Ovary (tissue), 9 donors: ENCODE measurements around the gene COX6A2. TPM values are rescaled to one million over a fixed set of nuclear protein-coding genes. Genes with fewer than 3 reads are reported as not detected.

Experiments
- DNase-seq, 5 donors: peaks; one replicate each; pipeline ENCODE4 v3.0.0-alpha.2; 2019 to 2020
- H3K27ac ChIP-seq, 2 donors: fragments of 200-600 bp; one replicate each; pipeline versions ENCODE4 v1.5.1 to v1.8.0; 2019 to 2022
- H3K27me3 ChIP-seq: fragments of 200-600 bp; one replicate; pipeline ENCODE4 v1.8.0; 2022
- H3K36me3 ChIP-seq: fragments of 200-600 bp; sonication (generic); one replicate; pipeline ENCODE4 v1.5.1; 2019
- H3K4me1 ChIP-seq: one replicate; pipeline ENCODE4 v1.8.1; 2013; ENCODE audit warnings: mild to moderate bottlenecking, moderate library complexity; ENCODE audit not compliant: insufficient read depth
- H3K4me3 ChIP-seq: fragments of 200-600 bp; sonication (generic); one replicate; pipeline ENCODE4 v1.5.1; 2017
- H3K9me3 ChIP-seq, 2 donors: fragments of 200-600 bp in 1 of 2; sonication (generic) in 1 of 2; one replicate each; pipeline versions ENCODE4 v1.5.1 to v1.8.1; 2013 to 2019; ENCODE audit warnings: mild to moderate bottlenecking in 1 of 2, moderate library complexity in 1 of 2
- EP300 ChIP-seq: sonication (generic); formaldehyde crosslinking; IDR thresholded peaks from one replicate; pipeline ENCODE4 v1.6.1; 2017; ENCODE audit warnings: antibody characterized with exemption
- POLR2A ChIP-seq: fragments of 450-650 bp; IDR thresholded peaks from one replicate; pipeline ENCODE4 v1.6.1; 2017; ENCODE audit warnings: antibody characterized with exemption, mild to moderate bottlenecking, moderate library complexity
- WGBS, 3 donors: extraction: QIAGEN DNeasy Blood & Tissue Kit in 1 of 3; methylation state at CpG; one replicate each; pipeline versions ENCODE4 v1.1.5 to v1.1.7; 2013 to 2017; 5-methylcytosine and 5-hydroxymethylcytosine counted together
- intact Hi-C, 4 donors: fragments of 100-400 bp; cut with DNase I; formaldehyde crosslinking; loops; one replicate each; pipeline versions ENCODE4 v1.11.0 to v1.15.1; 2022 to 2023
- polyA plus RNA-seq, 2 donors: library from polyadenylated mRNA; stranded (reverse); fragments of 200-250 nt in 1 of 2; fragments of 350-450 nt in 1 of 2; fragmentation: Illumina TruSeq in 1 of 2; extraction: RNeasy Lipid Tissue Mini Kit (QIAGEN cat#74804) in 1 of 2; gene quantifications; one replicate each; pipeline ENCODE4 v1.2.3, GENCODE V29; 2013 to 2014
- total RNA-seq, 7 donors: library from RNA; depleted of rRNA in 2 of 7; stranded (reverse); fragments of >200 nt in 2 of 7; fragmentation: NEBNext Ultra II Directional in 3 of 7; extraction: Animal tissue kit (Norgen Biotek cat#: 25700) in 3 of 7; gene quantifications; one replicate each; pipeline versions ENCODE4 v1.1.0 to v1.2.4, GENCODE V29; 2016 to 2023
- TF ChIP-seq, protein P1 (sequence below), 3 donors: fragments of 450-650 bp in 2 of 3; fragments of 200-600 bp in 1 of 3; IDR thresholded peaks; one replicate each; pipeline versions ENCODE4 v1.5.1 to v1.8.0; 2016 to 2022; ENCODE audit warnings: antibody characterized with exemption in 3 of 3, mild to moderate bottlenecking in 1 of 3
- donor health status: DM: no; HTN: no; CAD: no; lungs with moderate emphysema.
- donor health status: DM: no; HTN: no; CAD: no.
- donor health status: Bipolar disorder and iron deficiency.
- donor health status: DM: yes; HTN: yes; CAD: no.
- donor health status: DM: no; HTN: no; CAD: no.
- donor health status: DM: yes; HTN: yes; CAD: no.

Gene COX6A2
- total and polyA plus RNA-seq, 9 donors: 1.2 TPM; not detected in 8

DNA sequence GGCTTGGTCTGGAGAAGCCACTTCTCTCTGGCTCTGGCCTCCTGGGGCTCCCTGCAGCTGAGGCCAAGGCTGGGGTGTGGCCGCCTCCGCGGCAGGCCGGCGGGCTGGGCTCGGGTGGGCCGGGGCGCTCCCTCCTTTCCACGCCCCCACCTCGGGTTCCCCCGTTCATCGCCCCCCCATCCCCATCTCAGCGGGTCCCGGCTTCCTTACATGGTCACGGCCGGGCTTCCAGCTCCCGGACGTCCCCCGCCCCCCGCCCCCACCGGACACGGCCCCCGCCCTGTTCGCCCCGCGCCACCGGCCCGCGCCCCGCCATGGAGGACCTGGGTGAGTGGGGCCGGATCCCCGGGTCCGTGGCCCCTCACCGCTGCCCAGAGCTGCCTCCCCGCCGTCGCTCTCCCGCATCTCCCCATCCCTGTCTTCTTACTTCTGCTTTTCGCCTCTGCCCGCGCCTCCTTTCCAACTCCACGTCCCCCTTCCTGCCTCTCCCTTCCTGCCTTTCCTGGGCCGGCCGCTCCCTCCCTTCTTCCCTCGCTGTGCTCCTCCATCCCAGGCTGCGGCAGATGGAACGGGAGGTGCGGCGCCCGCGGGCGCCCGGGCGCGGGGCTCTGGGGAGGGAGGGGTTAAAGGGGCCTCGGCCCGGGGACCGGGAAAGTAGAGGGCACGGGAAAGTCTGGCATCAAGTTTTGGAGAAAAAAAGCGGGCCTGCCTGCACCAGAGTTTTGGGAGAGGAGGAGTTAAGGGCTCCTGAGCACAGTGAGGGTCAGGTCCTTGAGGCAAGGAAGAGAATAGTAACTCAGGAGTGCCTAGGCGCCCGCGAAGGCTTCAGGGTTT, 43.9 kb upstream of the COX6A2 start, which contains the start of gene TGFB1I1:
TGFB1I1 (plus strand) TSS at position 278 of the 834 bp plus-strand sequence; CDS start at position 315, 37 bp downstream.
- Histone ChIP-seq H3K4me1 (peaks cover 6% of the 10 kb centered on the region), H3K27ac (peak within 1 kb of the TSS; percentile 87 to 95), H3K36me3 (no peaks in the 10 kb centered on the region), H3K9me3 (no peaks in the 10 kb centered on the region), H3K27me3 (no peaks in the 10 kb centered on the region), H3K4me3 (peak within 1 kb of the TSS; percentile 61)
- intact Hi-C loops: no loop called here
- DNase-seq: peak; percentile 83 to 89 (median 86)
- 0 to 1% (median 0%) methylated on average over 35 to 63 of the region's 63 CpGs for WGBS, 3 donors
- TF ChIP-seq, protein P1, sequence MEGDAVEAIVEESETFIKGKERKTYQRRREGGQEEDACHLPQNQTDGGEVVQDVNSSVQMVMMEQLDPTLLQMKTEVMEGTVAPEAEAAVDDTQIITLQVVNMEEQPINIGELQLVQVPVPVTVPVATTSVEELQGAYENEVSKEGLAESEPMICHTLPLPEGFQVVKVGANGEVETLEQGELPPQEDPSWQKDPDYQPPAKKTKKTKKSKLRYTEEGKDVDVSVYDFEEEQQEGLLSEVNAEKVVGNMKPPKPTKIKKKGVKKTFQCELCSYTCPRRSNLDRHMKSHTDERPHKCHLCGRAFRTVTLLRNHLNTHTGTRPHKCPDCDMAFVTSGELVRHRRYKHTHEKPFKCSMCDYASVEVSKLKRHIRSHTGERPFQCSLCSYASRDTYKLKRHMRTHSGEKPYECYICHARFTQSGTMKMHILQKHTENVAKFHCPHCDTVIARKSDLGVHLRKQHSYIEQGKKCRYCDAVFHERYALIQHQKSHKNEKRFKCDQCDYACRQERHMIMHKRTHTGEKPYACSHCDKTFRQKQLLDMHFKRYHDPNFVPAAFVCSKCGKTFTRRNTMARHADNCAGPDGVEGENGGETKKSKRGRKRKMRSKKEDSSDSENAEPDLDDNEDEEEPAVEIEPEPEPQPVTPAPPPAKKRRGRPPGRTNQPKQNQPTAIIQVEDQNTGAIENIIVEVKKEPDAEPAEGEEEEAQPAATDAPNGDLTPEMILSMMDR (IDR thresholded peaks at IDR 0.05): no peak
- TF ChIP-seq POLR2A (peak; percentile 24), EP300 (no peak)

DNA sequence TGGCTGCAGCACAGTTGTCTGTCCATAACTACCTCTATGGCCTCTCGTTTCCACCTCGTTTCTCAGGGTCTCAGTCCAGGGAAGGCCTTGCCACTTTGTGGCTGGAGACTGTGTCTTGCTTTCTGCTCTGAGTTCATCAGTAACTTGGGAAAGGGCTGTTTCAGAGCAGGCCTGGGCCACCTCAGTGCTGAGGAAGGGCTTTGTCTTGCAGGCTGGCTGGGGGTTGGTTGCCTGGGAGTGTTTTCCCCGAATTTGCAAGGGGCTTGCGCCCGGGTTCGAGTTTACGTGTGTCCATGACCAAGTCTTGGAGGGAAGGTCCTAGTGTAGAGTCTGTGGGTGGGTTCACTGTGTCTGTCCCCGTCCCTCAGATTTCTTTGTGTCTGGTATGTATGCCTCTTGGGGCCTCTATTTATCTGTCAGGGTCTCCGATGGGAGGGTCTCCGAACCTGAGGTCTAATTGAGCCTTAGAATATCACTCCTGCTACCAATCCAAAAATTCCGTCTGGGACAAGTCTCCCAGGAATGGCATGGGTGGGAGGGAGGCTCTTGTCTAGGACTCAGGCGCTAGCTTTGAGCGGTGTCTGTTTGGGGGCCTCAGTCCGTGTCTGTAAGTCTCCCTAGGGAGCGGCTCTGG, 43.2 kb upstream of the COX6A2 start:
- TF ChIP-seq EP300 (no peak), POLR2A (no peak)
- TF ChIP-seq, protein P1 (IDR thresholded peaks at IDR 0.05): no peak
- Histone ChIP-seq H3K27me3 (no peaks in the 10 kb centered on the region), H3K36me3 (no peaks in the 10 kb centered on the region), H3K4me3 (peak overlapping the region; percentile 61), H3K9me3 (no peaks in the 10 kb centered on the region), H3K4me1 (peaks cover 6% of the 10 kb centered on the region), H3K27ac (peak overlapping the region; percentile 87 to 95)
- 29 to 37% (median 29%) methylated on average over 14 to 15 of the region's 15 CpGs for WGBS, 3 donors
- DNase-seq: peak in 1 of 5 donors; percentile 29
- intact Hi-C loops: no loop called here

DNA sequence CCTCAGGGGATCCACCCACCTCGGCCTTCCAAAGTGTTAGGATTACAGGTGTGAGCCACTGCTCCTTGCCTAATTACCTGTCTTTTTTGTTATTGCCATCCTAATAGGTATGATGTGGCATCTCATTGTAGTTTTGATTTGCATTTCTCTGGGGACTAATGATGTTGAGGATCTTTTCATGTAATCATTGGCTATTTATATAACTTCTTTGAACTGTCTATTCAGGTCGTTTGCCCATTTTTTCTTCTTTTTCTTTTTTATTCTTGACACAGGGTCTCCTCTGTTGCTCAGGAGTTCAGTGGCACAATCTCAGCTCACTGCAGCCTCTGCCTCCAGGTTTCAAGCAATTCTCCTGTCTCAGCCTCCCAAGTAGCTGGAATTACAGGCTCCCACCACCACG, 42.5 kb upstream of the COX6A2 start:
- Histone ChIP-seq H3K4me1 (peaks cover 6% of the 10 kb centered on the region), H3K4me3 (no peak overlapping the region), H3K36me3 (no peaks in the 10 kb centered on the region), H3K27ac (peak overlapping the region in 1 of 2 donors; percentile 87), H3K9me3 (no peaks in the 10 kb centered on the region), H3K27me3 (no peaks in the 10 kb centered on the region)
- no peak for DNase-seq
- no peak for TF ChIP-seq POLR2A
- TF ChIP-seq, protein P1 (IDR thresholded peaks at IDR 0.05): no peak
- TF ChIP-seq EP300: no peak
- WGBS, 3 donors: 78 to 81% (median 80%) methylated on average over 3 of the region's 3 CpGs
- intact Hi-C loops: no loop called here

DNA sequence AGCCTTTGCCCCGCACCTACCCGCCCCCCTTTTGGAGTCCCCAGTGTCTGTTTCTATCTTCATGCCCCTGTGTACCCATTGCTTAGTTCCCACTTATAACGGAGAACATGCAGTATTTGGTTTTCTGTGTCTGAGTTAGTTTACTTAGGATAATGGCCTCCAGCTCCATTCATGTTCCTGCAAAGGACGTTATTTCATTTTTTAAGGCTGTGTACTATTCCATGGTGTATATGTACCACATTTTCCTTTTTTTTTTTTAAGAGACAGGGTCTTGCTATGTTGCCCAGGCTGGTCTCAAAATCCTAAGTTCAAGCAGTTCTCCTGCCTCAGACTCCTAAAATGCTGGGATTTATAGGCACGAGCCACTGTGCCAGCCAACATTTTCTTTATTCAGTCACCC, 39.7 kb upstream of the COX6A2 start:
- WGBS, 3 donors: 85 to 96% (median 95%) methylated on average over 5 of the region's 5 CpGs
- intact Hi-C loops: no loop called here
- no peaks in the 10 kb centered on the region for H3K27me3 ChIP-seq
- TF ChIP-seq, protein P1 (IDR thresholded peaks at IDR 0.05): no peak
- TF ChIP-seq EP300: no peak
- no peak for TF ChIP-seq POLR2A
- no peak overlapping the region for H3K4me3 ChIP-seq
- H3K9me3 ChIP-seq: no peaks in the 10 kb centered on the region
- no peaks in the 10 kb centered on the region for H3K36me3 ChIP-seq
- no peak overlapping the region for H3K27ac ChIP-seq
- H3K4me1 ChIP-seq: peaks cover 6% of the 10 kb centered on the region
- no peak for DNase-seq
